Stimulated activated CD4-positive, alpha-beta T cell treated with anti-CD3 and anti-CD28 coated beads, TNF-alpha, amount 100 ng/mL, for 1 hour (primary cell): ENCODE results near the gene ZDHHC16.
A peak's percentile ranks its signal among the peaks of the same experiment; 100 is the strongest.
"Not testable (repeated sequence)": the region's sequence is repeated elsewhere in the genome, so short reads cannot be mapped to it uniquely, and the experiment has no call there.

Experiments
- DNase-seq, 3 donors: peaks; one replicate each; pipeline ENCODE4 v3.0.0-alpha.2; 2020; ENCODE audit warnings: low read depth in 3 of 3, low spot score in 1 of 3

ZDHHC16 gene

GRCh38 chr10:97445722-97446639 is at the start of gene ZDHHC16, which contains the start of gene EXOSC1:
Gene ZDHHC16, plus strand, starts transcription at chr10:97446175. Its CDS starts 5,501 bp downstream, at chr10:97451676.
Gene EXOSC1, minus strand, starts transcription at chr10:97446006. Its CDS starts 21 bp downstream, at chr10:97445985.
- peak; percentile 72 to 76 (median 76) for DNase-seq

GRCh38 chr10:97399843-97400545 is 46.0 kb upstream of the ZDHHC16 start:
- no peak for DNase-seq

GRCh38 chr10:97400665-97401454 is 45.1 kb upstream of the ZDHHC16 start, which contains the start of gene RRP12:
Gene RRP12, minus strand, starts transcription at chr10:97401340. Its CDS starts 109 bp downstream, at chr10:97401231.
- peak in 2 of 3 donors; percentile 54 to 67 for DNase-seq

- no peak for DNase-seq
These were observed 44.5 kb upstream of the ZDHHC16 start for GRCh38 chr10:97401455-97401919.

- no peak for DNase-seq
These were observed 41.9 kb upstream of the ZDHHC16 start for GRCh38 chr10:97404044-97404443.

- no peak for DNase-seq
These were observed 39.9 kb upstream of the ZDHHC16 start for GRCh38 chr10:97406064-97406463.

- DNase-seq: not testable (repeated sequence)
These were observed 39.5 kb upstream of the ZDHHC16 start for GRCh38 chr10:97406483-97406882.

- no peak for DNase-seq
These were observed 38.6 kb upstream of the ZDHHC16 start for GRCh38 chr10:97407211-97407951.

GRCh38 chr10:97407952-97408248 is 38.1 kb upstream of the ZDHHC16 start:
- no peak for DNase-seq

- no peak for DNase-seq
These were observed 37.4 kb upstream of the ZDHHC16 start for GRCh38 chr10:97408496-97408992.

GRCh38 chr10:97411406-97411805 is 34.6 kb upstream of the ZDHHC16 start:
- DNase-seq: no peak

- no peak for DNase-seq
These were observed 33.1 kb upstream of the ZDHHC16 start for GRCh38 chr10:97412891-97413304.

- DNase-seq: no peak
These were observed 29.4 kb upstream of the ZDHHC16 start for GRCh38 chr10:97416565-97416964.

GRCh38 chr10:97423757-97424098 is 22.2 kb upstream of the ZDHHC16 start:
- DNase-seq: not testable (repeated sequence)

GRCh38 chr10:97425964-97426775 is 19.8 kb upstream of the ZDHHC16 start, which contains the start of gene PGAM1:
Gene PGAM1, plus strand, starts transcription at chr10:97426191. Its CDS starts 117 bp downstream, at chr10:97426308.
- DNase-seq: peak; percentile 91 to 96 (median 91)

GRCh38 chr10:97426776-97427570 is 19.0 kb upstream of the ZDHHC16 start:
- no peak for DNase-seq

GRCh38 chr10:97427571-97428179 is 18.3 kb upstream of the ZDHHC16 start:
- peak in 1 of 3 donors; percentile 18 for DNase-seq

GRCh38 chr10:97428572-97428981 is 17.4 kb upstream of the ZDHHC16 start:
- peak in 1 of 3 donors; percentile 17 for DNase-seq
